Cortex of kidney (tissue), 1 donor: ENCODE data around the gene FYTTD1.
"Not testable (repeated sequence)": the region's sequence is repeated elsewhere in the genome, so short reads cannot be mapped to it uniquely, and the experiment has no call there.

Experiments
- DNase-seq: peaks from one replicate; lab custom pipeline; 2025; lab: John Stamatoyannopoulos, UW

The FYTTD1 gene

GRCh38 chr3:197749601-197750395 lies at the start of gene FYTTD1:
FYTTD1 (plus strand) TSS chr3:197749883; CDS start chr3:197749972, 89 bp downstream.
- no peak for DNase-seq

- no peak for DNase-seq
These were observed 49.6 kb upstream of the FYTTD1 start for GRCh38 chr3:197700095-197700494.

GRCh38 chr3:197701841-197702240 lies 47.8 kb upstream of the FYTTD1 start:
- no peak for DNase-seq

GRCh38 chr3:197706658-197707057 lies 43.0 kb upstream of the FYTTD1 start:
- no peak for DNase-seq

GRCh38 chr3:197709135-197709534 lies 40.5 kb upstream of the FYTTD1 start:
- DNase-seq = no peak

GRCh38 chr3:197710965-197711364 lies 38.7 kb upstream of the FYTTD1 start:
- not testable (repeated sequence) for DNase-seq

DNA sequence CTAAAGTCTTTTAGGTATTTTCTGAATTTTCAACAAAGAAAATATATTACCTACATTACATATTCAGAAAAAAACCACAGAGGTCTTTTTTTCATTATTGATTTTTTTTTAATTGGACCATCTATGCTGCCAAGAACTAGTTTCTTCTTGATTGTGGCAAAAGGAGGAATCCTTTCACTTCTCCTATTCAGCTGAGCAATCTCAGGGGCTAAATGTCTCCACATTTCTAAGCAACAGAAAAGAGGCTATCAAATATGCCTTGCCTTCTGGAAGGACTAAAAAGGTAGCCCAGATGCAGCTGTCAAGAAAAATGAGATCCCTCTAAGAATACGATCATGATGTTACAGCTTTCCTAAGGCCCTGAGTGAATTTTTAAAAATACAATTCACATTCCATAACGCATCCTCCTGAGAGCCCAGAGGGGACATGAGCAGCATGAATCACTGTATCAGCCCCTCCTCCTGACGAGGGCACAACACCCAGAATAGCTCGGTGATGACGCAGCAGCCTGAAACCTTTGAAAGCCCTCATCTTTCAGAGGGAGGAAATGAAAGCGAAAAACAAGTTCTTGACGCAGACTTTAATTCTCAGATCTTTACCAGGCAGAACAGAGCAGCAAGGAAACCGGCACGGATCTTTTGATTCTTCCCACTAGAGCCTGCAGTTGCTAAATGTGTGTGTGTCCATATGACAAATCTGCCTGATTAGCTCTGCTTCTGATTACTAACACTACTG lies 37.5 kb upstream of the FYTTD1 start:
- DNase-seq = no peak

DNA sequence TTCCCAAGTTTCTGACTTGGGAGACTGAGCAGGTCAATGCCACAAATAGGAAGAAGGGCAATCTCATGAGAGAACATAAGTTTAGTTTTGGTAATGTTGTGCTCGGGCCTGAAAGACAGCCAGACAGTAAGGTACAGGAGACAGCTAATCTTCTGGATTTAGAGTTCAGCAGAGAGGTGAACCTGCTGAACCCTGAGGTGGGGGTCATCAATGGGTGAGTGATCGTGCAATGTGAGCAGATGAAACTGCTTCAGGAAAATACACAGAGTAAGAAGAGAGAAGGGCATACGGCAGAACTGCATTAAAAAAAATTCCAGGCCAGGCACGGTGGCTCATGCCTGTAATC lies 36.2 kb upstream of the FYTTD1 start:
- no peak for DNase-seq

GRCh38 chr3:197714251-197714650 lies 35.4 kb upstream of the FYTTD1 start:
- no peak for DNase-seq

DNA sequence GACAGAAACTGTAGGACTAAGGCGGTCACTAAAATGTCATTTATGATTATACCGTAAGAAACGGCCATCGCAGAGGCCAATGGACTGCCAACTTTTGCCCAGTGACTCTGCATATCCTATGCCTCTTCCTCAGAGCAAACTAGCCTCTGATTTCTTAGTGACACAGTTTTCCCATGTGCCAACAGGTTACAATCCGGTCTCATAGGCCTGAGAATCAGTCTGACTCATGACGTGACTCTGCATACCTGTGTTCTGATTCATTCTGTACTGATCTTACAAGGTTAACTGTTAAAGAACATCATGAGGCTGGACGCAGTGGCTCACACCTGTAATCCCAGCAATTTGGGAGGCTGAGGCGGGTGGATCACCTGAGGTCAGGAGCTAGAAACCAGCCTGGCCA lies 30.8 kb upstream of the FYTTD1 start:
- DNase-seq = no peak

DNA sequence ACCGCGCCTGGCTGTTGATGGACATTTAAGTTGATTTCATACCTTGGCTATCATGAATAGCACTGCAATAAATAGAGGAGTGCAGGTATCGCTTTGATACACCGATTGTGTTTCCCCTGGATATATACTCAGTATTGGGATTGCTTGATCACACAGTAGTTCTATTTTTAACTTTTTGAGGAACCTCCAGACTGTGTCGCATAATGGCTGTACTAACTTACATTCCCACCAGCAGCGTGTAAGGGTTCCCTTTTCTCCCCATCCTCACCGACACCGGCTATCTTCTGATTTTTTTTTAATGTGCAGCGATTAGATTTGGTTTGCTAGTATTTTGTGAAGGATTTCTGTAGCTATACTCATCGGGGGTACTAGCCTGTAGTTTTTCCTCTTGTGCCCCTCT lies 29.0 kb upstream of the FYTTD1 start:
- DNase-seq = no peak

GRCh38 chr3:197722734-197723133 lies 26.9 kb upstream of the FYTTD1 start:
- DNase-seq = no peak

DNA sequence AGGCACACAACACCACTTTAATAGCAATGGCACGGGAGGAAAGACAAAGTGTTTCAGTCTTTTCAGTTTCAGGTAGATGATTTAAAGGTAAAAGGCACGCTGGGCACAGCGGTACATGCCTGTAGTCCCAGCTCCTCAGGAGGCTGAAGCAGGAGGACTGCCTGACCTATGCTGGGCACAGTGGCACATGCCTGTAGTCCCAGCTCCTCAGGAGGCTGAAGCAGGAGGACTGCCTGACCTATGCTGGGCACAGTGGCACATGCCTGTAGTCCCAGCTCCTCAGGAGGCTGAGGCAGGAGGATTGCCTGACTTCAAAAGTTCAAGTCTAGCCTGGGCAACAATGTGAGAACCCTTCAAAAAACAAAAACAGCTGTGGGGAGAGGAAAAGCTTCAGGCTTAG lies 21.8 kb upstream of the FYTTD1 start:
- DNase-seq = not testable (repeated sequence)

GRCh38 chr3:197728487-197728886 lies 21.2 kb upstream of the FYTTD1 start:
- DNase-seq = no peak

- DNase-seq = no peak
These were observed 19.5 kb upstream of the FYTTD1 start for GRCh38 chr3:197730200-197730599.

GRCh38 chr3:197730770-197731169 lies 18.9 kb upstream of the FYTTD1 start:
- not testable (repeated sequence) for DNase-seq

DNA sequence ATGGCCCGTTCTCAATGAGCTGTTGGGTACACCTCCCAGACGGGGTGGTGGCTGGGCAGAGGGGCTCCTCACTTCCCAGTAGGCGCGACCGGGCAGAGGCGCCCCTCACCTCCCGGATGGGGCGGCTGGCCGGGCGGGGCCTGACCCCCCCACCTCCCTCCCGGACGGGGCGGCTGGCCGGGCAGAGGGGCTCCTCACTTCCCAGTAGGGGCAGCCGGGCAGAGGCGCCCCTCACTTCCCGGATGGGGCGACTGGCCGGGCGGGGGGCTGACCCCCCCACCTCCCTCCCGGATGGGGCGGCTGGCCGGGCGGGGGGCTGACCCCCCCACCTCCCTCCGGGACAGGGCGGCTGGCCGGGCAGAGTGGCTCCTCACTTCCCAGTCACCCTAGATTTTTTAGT lies 18.2 kb upstream of the FYTTD1 start:
- DNase-seq = not testable (repeated sequence)

DNA sequence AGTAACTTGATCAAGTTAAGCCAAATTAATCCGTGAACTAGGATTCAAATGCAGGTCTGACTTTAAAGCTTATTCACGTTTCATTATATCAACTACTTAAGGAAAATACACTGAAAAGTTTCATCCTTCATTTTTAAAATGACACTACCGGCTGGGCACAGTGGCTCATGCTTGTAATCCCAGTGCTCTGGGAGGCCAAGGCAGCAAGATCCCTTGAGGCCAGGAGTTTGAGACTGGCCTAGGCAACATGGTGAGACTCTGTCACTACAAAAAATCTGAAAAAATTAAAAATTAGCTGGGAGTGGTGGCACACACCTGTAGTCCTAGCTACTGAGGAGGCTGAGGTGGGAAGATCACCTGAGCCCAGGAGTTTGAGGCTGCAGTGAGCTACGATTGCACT lies 16.6 kb upstream of the FYTTD1 start:
- DNase-seq = no peak

DNA sequence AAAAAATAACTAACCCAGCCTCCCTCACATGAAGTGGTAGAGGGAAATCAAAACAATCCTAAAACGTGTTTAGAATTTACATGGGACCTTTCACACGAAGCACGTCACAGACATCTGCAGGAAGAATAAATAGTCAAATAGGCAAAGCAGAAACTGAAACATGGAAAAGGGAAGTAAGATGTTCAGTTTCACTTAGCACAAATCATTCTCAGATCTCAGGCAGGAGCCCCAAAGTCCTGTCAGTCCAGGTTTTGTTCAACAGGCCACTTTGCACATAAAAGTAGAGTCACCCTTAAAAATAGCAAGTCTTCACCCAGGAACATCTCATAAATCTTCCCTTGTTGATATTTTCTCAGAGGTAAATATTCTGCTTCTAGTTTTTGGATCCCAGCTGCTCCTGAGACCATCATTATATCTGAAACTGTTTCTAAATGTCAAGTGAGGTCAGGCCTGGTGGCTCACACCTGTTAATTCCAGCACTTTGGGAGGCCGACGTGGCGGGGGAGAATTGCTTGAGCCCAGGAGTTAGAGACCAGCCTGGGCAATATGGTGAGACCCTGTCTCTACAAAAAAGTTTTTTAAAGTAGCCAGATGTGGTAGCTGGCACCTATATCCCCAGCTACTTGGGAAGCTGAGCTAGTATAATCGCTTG lies 14.9 kb upstream of the FYTTD1 start:
- DNase-seq = no peak

DNA sequence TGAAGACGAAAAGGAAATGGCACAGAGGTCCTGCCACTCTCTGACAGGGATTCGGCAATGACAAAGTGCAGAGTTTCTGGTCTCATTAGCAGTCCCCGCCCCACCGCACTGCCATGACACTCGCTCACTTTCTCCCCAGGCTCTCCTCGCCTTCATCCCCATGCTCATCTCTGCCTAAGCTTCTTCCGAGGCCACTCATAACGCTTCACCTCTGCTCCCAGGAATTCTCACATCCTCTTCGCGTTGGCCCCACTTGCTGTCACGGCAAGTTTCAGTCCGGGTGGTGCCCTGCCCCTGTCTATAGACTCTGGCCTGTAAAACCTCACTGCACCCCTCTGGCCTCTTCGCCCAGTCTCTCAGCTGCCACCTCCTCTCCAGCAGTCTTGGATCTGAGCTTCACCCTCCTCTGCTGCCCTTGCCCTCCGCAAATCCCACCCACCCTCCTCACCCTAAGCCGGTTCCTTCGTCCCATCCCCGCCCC lies 13.6 kb upstream of the FYTTD1 start:
- no peak for DNase-seq

- peak; percentile 75 for DNase-seq
These were observed 13.0 kb upstream of the FYTTD1 start, which contains the start of gene RUBCN for GRCh38 chr3:197736491-197737318. RUBCN (minus strand) TSS chr3:197736904; CDS start chr3:197736719, 185 bp downstream.

DNA sequence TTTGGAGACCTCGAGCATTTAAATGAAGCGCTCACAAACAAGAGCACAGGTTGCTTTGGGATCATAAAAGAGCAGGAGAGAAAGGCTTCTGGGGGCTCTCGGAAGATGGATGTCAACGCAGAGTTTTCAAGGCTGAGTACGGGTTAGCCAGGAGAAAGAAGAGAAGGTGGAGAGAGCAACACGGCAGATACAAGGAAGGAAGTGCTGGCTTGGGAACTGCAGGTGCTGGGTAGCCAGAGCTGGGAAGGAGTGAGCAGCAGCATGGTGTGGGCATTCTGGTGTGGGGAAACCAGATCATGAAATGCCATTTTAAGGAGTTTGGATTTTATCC lies 12.4 kb upstream of the FYTTD1 start:
- no peak for DNase-seq
